ENCODE data around the gene DLEC1.

DLEC1 gene

GRCh38 chr3:38002291-38002876 lies 36.6 kb upstream of the DLEC1 start:
- Histone ChIP-seq H3K4me3 (ENCODE audit: insufficient read depth, low read depth, low read length, poor library complexity, severe bottlenecking) (no peak overlapping the region), H3K36me3 (ENCODE audit: control insufficient read depth, insufficient read depth, low read length) (peaks cover 48% of the 10 kb centered on the region), H3K9me3 (ENCODE audit: control insufficient read depth, low read length) (no peaks in the 10 kb centered on the region), H3K27me3 (replicated peaks; ENCODE audit: control insufficient read depth, insufficient read depth, low read length, poor library complexity, severe bottlenecking) (no peaks in the 10 kb centered on the region), H3K27ac (ENCODE audit: insufficient read depth, low read length, poor library complexity, severe bottlenecking) (no peak overlapping the region), H3K4me1 (ENCODE audit: control insufficient read depth, insufficient read depth, low read length, poor library complexity, severe bottlenecking) (peaks cover 21% of the 10 kb centered on the region)
- no peak for DNase-seq

DNA sequence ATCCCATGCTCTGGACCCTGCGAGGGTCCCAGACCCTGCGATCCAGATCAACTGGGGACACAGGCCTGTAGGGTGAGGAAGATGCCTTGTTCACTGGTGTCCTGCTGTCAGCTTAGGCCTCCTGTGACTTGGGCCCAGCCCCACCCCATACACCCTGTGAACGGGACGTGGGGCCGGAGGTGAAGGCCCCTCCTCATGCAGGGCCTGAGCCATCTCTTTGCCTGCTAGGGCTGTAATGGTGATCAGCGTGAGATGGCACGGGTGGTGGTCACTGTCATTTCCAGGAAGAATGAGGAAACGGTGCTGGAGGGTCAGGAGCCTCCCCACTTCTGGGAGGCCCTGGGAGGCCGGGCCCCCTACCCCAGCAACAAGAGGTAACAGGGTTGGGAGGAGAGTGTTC lies 36.1 kb upstream of the DLEC1 start:
- no peak overlapping the region for H3K4me3 ChIP-seq (ENCODE audit: insufficient read depth, low read depth, low read length, poor library complexity, severe bottlenecking)
- no peaks in the 10 kb centered on the region for H3K27me3 ChIP-seq (replicated peaks; ENCODE audit: control insufficient read depth, insufficient read depth, low read length, poor library complexity, severe bottlenecking)
- H3K27ac ChIP-seq (ENCODE audit: insufficient read depth, low read length, poor library complexity, severe bottlenecking) = peak overlapping the region; percentile 22
- peaks cover 16% of the 10 kb centered on the region for H3K4me1 ChIP-seq (ENCODE audit: control insufficient read depth, insufficient read depth, low read length, poor library complexity, severe bottlenecking)
- H3K9me3 ChIP-seq (ENCODE audit: control insufficient read depth, low read length) = no peaks in the 10 kb centered on the region
- peaks cover 52% of the 10 kb centered on the region for H3K36me3 ChIP-seq (ENCODE audit: control insufficient read depth, insufficient read depth, low read length)
- no peak for DNase-seq

- peak; percentile 21 to 41 (median 29) for DNase-seq
- Histone ChIP-seq H3K27ac (ENCODE audit: insufficient read depth, low read length, poor library complexity, severe bottlenecking) (peak overlapping the region; percentile 22), H3K36me3 (ENCODE audit: control insufficient read depth, insufficient read depth, low read length) (peaks cover 56% of the 10 kb centered on the region), H3K4me1 (ENCODE audit: control insufficient read depth, insufficient read depth, low read length, poor library complexity, severe bottlenecking) (peaks cover 11% of the 10 kb centered on the region), H3K27me3 (replicated peaks; ENCODE audit: control insufficient read depth, insufficient read depth, low read length, poor library complexity, severe bottlenecking) (no peaks in the 10 kb centered on the region), H3K4me3 (ENCODE audit: insufficient read depth, low read depth, low read length, poor library complexity, severe bottlenecking) (no peak overlapping the region), H3K9me3 (ENCODE audit: control insufficient read depth, low read length) (no peaks in the 10 kb centered on the region)
Observed at GRCh38 chr3:38003371-38003816, 35.6 kb upstream of the DLEC1 start.

GRCh38 chr3:38003817-38004414 lies 35.1 kb upstream of the DLEC1 start:
- Histone ChIP-seq H3K4me3 (ENCODE audit: insufficient read depth, low read depth, low read length, poor library complexity, severe bottlenecking) (no peak overlapping the region), H3K9me3 (ENCODE audit: control insufficient read depth, low read length) (no peaks in the 10 kb centered on the region), H3K4me1 (ENCODE audit: control insufficient read depth, insufficient read depth, low read length, poor library complexity, severe bottlenecking) (peaks cover 7% of the 10 kb centered on the region), H3K27me3 (replicated peaks; ENCODE audit: control insufficient read depth, insufficient read depth, low read length, poor library complexity, severe bottlenecking) (no peaks in the 10 kb centered on the region), H3K36me3 (ENCODE audit: control insufficient read depth, insufficient read depth, low read length) (peaks cover 61% of the 10 kb centered on the region), H3K27ac (ENCODE audit: insufficient read depth, low read length, poor library complexity, severe bottlenecking) (peak overlapping the region; percentile 18)
- DNase-seq = no peak

- Histone ChIP-seq H3K27me3 (replicated peaks; ENCODE audit: control insufficient read depth, insufficient read depth, low read length, poor library complexity, severe bottlenecking) (no peaks in the 10 kb centered on the region), H3K4me3 (ENCODE audit: insufficient read depth, low read depth, low read length, poor library complexity, severe bottlenecking) (no peak overlapping the region), H3K27ac (ENCODE audit: insufficient read depth, low read length, poor library complexity, severe bottlenecking) (no peak overlapping the region), H3K9me3 (ENCODE audit: control insufficient read depth, low read length) (no peaks in the 10 kb centered on the region), H3K36me3 (ENCODE audit: control insufficient read depth, insufficient read depth, low read length) (peaks cover 67% of the 10 kb centered on the region), H3K4me1 (ENCODE audit: control insufficient read depth, insufficient read depth, low read length, poor library complexity, severe bottlenecking) (peaks cover 2% of the 10 kb centered on the region)
- peak in 2 of 3 donors; percentile 20 to 26 for DNase-seq
Observed at GRCh38 chr3:38004415-38005075, 34.5 kb upstream of the DLEC1 start.

DNA sequence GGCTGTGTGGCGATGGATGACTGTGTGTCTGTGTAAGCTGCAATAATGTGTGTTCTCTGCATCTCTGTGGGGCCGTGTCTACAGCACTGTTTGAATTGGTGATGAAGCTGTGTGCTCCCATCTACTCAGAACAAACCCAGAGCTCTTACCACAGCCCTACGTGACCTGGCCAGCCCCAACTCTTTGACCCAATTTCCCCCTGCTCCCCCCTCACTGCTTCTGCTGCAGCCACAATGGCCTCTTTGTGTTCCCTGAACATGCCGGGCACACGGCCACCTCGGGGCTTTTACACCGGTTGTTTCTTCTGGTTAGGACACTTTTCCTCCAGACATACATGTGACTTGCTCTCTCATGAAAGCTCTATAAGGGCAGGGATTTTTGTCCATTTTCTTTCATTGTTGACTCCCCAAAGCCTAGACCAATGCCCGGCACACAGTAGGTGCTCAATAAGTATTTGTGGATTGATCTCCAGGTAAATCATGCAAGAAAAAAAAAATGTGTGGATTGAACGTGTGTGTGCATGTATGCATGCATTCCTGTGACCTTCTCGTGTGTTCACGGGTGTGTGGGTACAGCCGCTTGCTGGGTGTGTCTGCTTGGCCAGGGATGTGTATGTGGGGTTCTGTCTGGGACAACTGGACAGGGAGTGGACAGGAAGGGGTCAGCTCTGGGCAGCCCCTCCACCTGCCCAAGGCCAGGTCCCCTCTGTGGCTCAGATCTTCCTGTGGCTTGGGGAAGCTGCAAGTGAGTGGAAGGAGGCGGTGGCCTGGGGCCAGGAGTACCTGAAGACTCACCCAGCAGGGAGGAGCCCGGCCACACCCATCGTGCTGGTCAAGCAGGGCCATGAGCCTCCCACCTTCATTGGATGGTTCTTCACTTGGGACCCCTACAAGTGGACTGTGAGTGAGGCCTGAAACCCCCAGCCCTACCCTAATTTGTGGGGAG lies 33.7 kb upstream of the DLEC1 start:
- Histone ChIP-seq H3K9me3 (ENCODE audit: control insufficient read depth, low read length) (no peaks in the 10 kb centered on the region), H3K27ac (ENCODE audit: insufficient read depth, low read length, poor library complexity, severe bottlenecking) (peak overlapping the region; percentile 9), H3K27me3 (replicated peaks; ENCODE audit: control insufficient read depth, insufficient read depth, low read length, poor library complexity, severe bottlenecking) (no peaks in the 10 kb centered on the region), H3K4me3 (ENCODE audit: insufficient read depth, low read depth, low read length, poor library complexity, severe bottlenecking) (no peak overlapping the region), H3K36me3 (ENCODE audit: control insufficient read depth, insufficient read depth, low read length) (peaks cover 65% of the 10 kb centered on the region), H3K4me1 (ENCODE audit: control insufficient read depth, insufficient read depth, low read length, poor library complexity, severe bottlenecking) (peaks cover 2% of the 10 kb centered on the region)
- no peak for DNase-seq

- H3K4me3 ChIP-seq (ENCODE audit: insufficient read depth, low read depth, low read length, poor library complexity, severe bottlenecking) = no peak overlapping the region
- no peak for DNase-seq
- H3K36me3 ChIP-seq (ENCODE audit: control insufficient read depth, insufficient read depth, low read length) = peaks cover 64% of the 10 kb centered on the region
- H3K27me3 ChIP-seq (replicated peaks; ENCODE audit: control insufficient read depth, insufficient read depth, low read length, poor library complexity, severe bottlenecking) = no peaks in the 10 kb centered on the region
- peaks cover 2% of the 10 kb centered on the region for H3K4me1 ChIP-seq (ENCODE audit: control insufficient read depth, insufficient read depth, low read length, poor library complexity, severe bottlenecking)
- no peaks in the 10 kb centered on the region for H3K9me3 ChIP-seq (ENCODE audit: control insufficient read depth, low read length)
- peak overlapping the region; percentile 9 for H3K27ac ChIP-seq (ENCODE audit: insufficient read depth, low read length, poor library complexity, severe bottlenecking)
Observed at GRCh38 chr3:38006031-38006430, 33.0 kb upstream of the DLEC1 start.

- Histone ChIP-seq H3K4me3 (ENCODE audit: insufficient read depth, low read depth, low read length, poor library complexity, severe bottlenecking) (no peak overlapping the region), H3K4me1 (ENCODE audit: control insufficient read depth, insufficient read depth, low read length, poor library complexity, severe bottlenecking) (peaks cover 2% of the 10 kb centered on the region), H3K27me3 (replicated peaks; ENCODE audit: control insufficient read depth, insufficient read depth, low read length, poor library complexity, severe bottlenecking) (no peaks in the 10 kb centered on the region), H3K9me3 (ENCODE audit: control insufficient read depth, low read length) (no peaks in the 10 kb centered on the region), H3K27ac (ENCODE audit: insufficient read depth, low read length, poor library complexity, severe bottlenecking) (no peak overlapping the region), H3K36me3 (ENCODE audit: control insufficient read depth, insufficient read depth, low read length) (peaks cover 59% of the 10 kb centered on the region)
- no peak for DNase-seq
Observed at GRCh38 chr3:38006445-38006995, 32.5 kb upstream of the DLEC1 start.

GRCh38 chr3:38007754-38008090 lies 31.3 kb upstream of the DLEC1 start:
- no peaks in the 10 kb centered on the region for H3K27me3 ChIP-seq (replicated peaks; ENCODE audit: control insufficient read depth, insufficient read depth, low read length, poor library complexity, severe bottlenecking)
- peaks cover 2% of the 10 kb centered on the region for H3K4me1 ChIP-seq (ENCODE audit: control insufficient read depth, insufficient read depth, low read length, poor library complexity, severe bottlenecking)
- H3K36me3 ChIP-seq (ENCODE audit: control insufficient read depth, insufficient read depth, low read length) = peaks cover 51% of the 10 kb centered on the region
- no peak for DNase-seq
- no peaks in the 10 kb centered on the region for H3K9me3 ChIP-seq (ENCODE audit: control insufficient read depth, low read length)
- no peak overlapping the region for H3K4me3 ChIP-seq (ENCODE audit: insufficient read depth, low read depth, low read length, poor library complexity, severe bottlenecking)
- H3K27ac ChIP-seq (ENCODE audit: insufficient read depth, low read length, poor library complexity, severe bottlenecking) = no peak overlapping the region
